Mucosa of descending colon (tissue), 3 donors: ENCODE results near the gene GSK3B. TPM values are rescaled to one million over a fixed set of nuclear protein-coding genes. Genes with fewer than 3 reads are reported as not detected.
A peak's percentile ranks its signal among the peaks of the same experiment; 100 is the strongest.

Experiments
- ATAC-seq: fragments of 200-7000 bp; cut with Tn5 transposase; one replicate; pipeline ENCODE4 v1.9.1; 2020; ENCODE audit warnings: mild to moderate bottlenecking, moderate library complexity
- DNase-seq, 3 donors: peaks; one replicate each; pipeline ENCODE4 v3.0.0-alpha.2; 2020
- H3K36me3 ChIP-seq: fragments of 200-600 bp; one replicate; pipeline ENCODE4 v1.8.0; 2021; ENCODE audit warnings: low read depth, mild to moderate bottlenecking
- H3K4me1 ChIP-seq: fragments of 200-600 bp; one replicate; pipeline ENCODE4 v1.8.0; 2021; ENCODE audit warnings: low read depth, mild to moderate bottlenecking
- H3K4me3 ChIP-seq: fragments of 200-600 bp; one replicate; pipeline ENCODE4 v1.8.0; 2021; ENCODE audit warnings: mild to moderate bottlenecking
- H3K9me3 ChIP-seq: fragments of 200-600 bp; one replicate; pipeline ENCODE4 v1.8.0; 2021; ENCODE audit warnings: mild to moderate bottlenecking
- CTCF ChIP-seq: fragments of 200-600 bp; IDR thresholded peaks from one replicate; pipeline ENCODE4 v1.8.0; 2022; ENCODE audit warnings: antibody characterized with exemption, mild to moderate bottlenecking
- intact Hi-C, 2 donors: fragments of 100-400 bp; cut with DNase I in 1 of 2; cut with micrococcal nuclease in 1 of 2; formaldehyde crosslinking; loops; one replicate each; pipeline versions ENCODE4 v1.11.0 to v1.11.1; 2022; cut with DNase I, micrococcal nuclease
- total RNA-seq, 3 donors: library from RNA; stranded (reverse); fragmentation: NEBNext Ultra II Directional in 2 of 3; extraction: Animal tissue kit (Norgen Biotek cat#: 25700) in 2 of 3; gene quantifications; one replicate each; pipeline versions ENCODE4 v1.2.1 to v1.2.4, GENCODE V29; 2021 to 2023
- donor health status: DM: no; HTN: no; CAD: no; lungs with moderate emphysema.
- donor health status: DM: no; HTN: no; CAD: no.
- donor health status: DM: no; HTN: yes; CAD: no.

GSK3B gene
- total RNA-seq, 3 donors from 2014 or later, result 40.1 to 41.9 (median 41.0) TPM

- TF ChIP-seq CTCF, result no peak
- no peak for DNase-seq
- H3K4me1 ChIP-seq, result peaks cover 4% of the 10 kb centered on the region
- no peaks in the 10 kb centered on the region for H3K9me3 ChIP-seq
- H3K4me3 ChIP-seq, result no peak overlapping the region
- no peak for ATAC-seq
- intact Hi-C loops, result no loop called here
- H3K36me3 ChIP-seq, result no peaks in the 10 kb centered on the region
Measured at GRCh38 chr3:119794401-119794800, 299.8 kb downstream of the GSK3B start.

GRCh38 chr3:119792270-119792669, 302.0 kb downstream of the GSK3B start:
- ATAC-seq (no peak), DNase-seq (no peak)
- intact Hi-C loops, result no loop called here
- Histone ChIP-seq H3K4me3 (no peak overlapping the region), H3K36me3 (no peaks in the 10 kb centered on the region), H3K9me3 (no peaks in the 10 kb centered on the region), H3K4me1 (peaks cover 4% of the 10 kb centered on the region)
- TF ChIP-seq CTCF, result no peak

GRCh38 chr3:119790369-119790768, 303.9 kb downstream of the GSK3B start:
- H3K4me1 ChIP-seq, result peaks cover 4% of the 10 kb centered on the region

GRCh38 chr3:119786409-119786808, 307.8 kb downstream of the GSK3B start:
- ATAC-seq (peak; percentile 22), DNase-seq (no peak)
- H3K9me3 ChIP-seq, result no peaks in the 10 kb centered on the region
- TF ChIP-seq CTCF, result no peak
- intact Hi-C loops, result no loop called here
- no peak overlapping the region for H3K4me3 ChIP-seq
- H3K4me1 ChIP-seq, result peaks cover 2% of the 10 kb centered on the region
- no peaks in the 10 kb centered on the region for H3K36me3 ChIP-seq

More at GRCh38 chr3:119790369-119790768, 303.9 kb downstream of the GSK3B start:
- ATAC-seq, result no peak
- no peak for TF ChIP-seq CTCF
- DNase-seq, result no peak
- no peaks in the 10 kb centered on the region for H3K36me3 ChIP-seq
- H3K4me3 ChIP-seq, result no peak overlapping the region
- intact Hi-C loops, result no loop called here
- H3K9me3 ChIP-seq, result no peaks in the 10 kb centered on the region

GRCh38 chr3:119783883-119784282, 310.4 kb downstream of the GSK3B start:
- TF ChIP-seq CTCF, result no peak
- Histone ChIP-seq H3K36me3 (no peaks in the 10 kb centered on the region), H3K4me1 (peaks cover 11% of the 10 kb centered on the region), H3K4me3 (no peak overlapping the region), H3K9me3 (no peaks in the 10 kb centered on the region)
- intact Hi-C loops, result no loop called here
- ATAC-seq (no peak), DNase-seq (no peak)

- intact Hi-C loops, result no loop called here
- no peak for DNase-seq
Measured at GRCh38 chr3:119783255-119783654, 311.0 kb downstream of the GSK3B start.

More at GRCh38 chr3:119783255-119783654, 311.0 kb downstream of the GSK3B start:
- no peak for TF ChIP-seq CTCF
- Histone ChIP-seq H3K9me3 (no peaks in the 10 kb centered on the region), H3K36me3 (no peaks in the 10 kb centered on the region), H3K4me3 (no peak overlapping the region), H3K4me1 (peaks cover 11% of the 10 kb centered on the region)
- ATAC-seq, result no peak
